NCI-H524 treated with DMSO at 0.1 percent for 48 hours (cell line): Measurements from ENCODE around the gene VAT1L.

ENCODE experiments used
- DNase-seq: peaks from one replicate; lab custom pipeline; 2025; lab: John Stamatoyannopoulos, UW

The VAT1L gene

GRCh38 chr16:77869997-77870813 lies 81.8 kb downstream of the VAT1L start:
- DNase-seq = no peak

GRCh38 chr16:77871932-77872331 lies 83.6 kb downstream of the VAT1L start:
- no peak for DNase-seq

DNA sequence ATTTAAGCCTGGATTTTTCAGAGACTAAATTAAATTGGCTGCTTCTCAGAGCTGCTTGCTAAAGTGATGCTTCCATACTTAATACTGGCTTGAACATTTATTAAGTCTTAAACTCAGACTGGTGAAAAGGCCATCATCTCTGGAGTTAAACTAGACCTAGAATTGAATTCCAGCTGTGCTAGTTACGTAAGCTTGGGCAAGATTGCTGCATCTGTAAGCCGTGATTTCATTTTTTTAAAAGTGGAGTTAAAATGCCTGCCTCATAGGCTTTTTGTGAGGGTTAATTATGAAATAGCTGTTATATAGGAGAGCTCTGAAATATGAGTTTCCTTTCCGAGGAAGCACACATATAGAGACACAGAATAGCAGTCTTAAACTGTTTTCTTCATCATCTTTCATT lies 84.7 kb downstream of the VAT1L start:
- DNase-seq = no peak

- no peak for DNase-seq
Observed at GRCh38 chr16:77874347-77874746, 86.0 kb downstream of the VAT1L start.

GRCh38 chr16:77876776-77877175 lies 88.4 kb downstream of the VAT1L start:
- DNase-seq = no peak

GRCh38 chr16:77877712-77878347 lies 89.5 kb downstream of the VAT1L start:
- no peak for DNase-seq

DNA sequence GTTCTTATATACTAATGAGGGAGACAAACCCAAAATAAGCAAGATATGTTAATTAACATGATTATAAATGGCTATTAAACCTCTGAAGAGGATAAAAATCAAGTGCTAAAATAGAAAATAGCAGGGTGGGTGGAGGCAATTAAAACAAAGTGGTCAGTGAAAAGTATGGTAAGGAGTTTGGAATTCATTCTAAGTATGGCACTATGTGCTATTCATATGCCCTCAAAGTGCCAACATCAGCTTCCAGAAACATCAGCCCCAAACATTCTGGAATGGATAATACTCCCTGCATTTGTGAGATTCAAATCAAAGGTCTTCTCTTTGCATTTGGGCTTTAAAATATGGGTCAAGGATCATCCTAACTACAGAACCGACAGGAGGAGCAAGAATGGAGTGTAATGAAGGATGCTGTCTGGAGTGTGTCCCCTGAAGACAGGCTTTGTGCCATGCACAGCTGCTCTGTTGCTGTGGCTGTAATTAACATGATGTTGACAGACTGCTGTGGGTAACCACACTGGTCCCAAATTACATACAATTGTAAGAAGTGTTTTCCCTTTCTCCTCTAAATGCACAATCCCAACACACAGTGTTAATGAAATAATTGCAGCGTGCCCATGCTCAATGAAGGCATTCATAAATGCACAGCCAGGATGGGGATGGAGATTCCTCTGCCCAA lies 93.1 kb downstream of the VAT1L start:
- DNase-seq = no peak

DNA sequence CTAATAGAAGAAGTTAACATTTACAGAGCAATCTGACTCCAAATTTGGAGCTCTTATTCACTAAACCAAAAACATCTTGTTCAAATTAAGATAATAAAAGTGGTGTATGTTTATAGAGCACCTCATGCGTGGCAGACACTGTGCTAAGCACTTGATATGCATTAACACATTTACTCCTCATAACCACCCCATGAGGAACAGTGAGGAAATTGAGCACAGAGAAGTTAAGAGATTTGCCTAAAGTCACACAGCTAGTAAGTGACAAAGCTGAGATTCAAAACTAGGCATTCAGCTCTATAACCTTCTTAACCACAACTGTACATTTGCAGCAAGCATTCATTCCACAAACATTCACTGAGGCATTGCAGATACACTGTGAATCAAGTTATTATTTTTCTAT lies 94.0 kb downstream of the VAT1L start:
- no peak for DNase-seq

DNA sequence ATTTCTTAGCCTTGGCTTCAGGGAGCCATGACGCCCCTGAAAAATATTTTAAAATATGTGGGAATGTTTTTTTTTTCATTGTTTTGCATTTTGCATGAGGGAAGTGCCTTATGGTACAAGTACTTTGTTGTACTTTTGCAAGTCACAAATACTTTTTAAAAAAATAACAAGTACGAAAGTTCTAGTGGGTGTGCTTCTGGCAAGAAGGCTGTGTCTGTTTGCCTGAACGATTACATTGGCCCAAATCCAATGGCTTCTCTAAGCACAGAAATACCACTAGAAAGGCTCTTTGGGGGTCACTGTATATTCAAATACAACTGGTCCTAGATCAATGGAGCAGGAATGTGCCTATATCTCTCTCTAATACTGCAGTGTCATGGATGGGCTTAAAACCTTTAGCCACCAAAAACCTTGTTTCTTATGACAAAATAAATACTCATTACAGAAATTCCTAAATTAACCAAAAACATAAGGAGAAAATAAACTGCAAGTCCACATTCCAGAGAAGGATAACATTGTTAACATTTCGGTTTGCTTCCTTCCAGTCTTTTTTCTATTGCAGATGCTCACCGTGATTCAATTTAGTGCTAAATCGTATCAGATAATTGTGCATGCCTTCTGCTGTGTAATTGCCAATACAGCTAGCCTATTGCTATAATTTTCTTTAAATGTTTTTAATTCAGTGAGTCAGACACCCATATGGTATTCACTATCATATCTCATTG lies 97.4 kb downstream of the VAT1L start:
- no peak for DNase-seq

- DNase-seq = no peak
Observed at GRCh38 chr16:77888871-77889270, 100.5 kb downstream of the VAT1L start.

- DNase-seq = no peak
Observed at GRCh38 chr16:77890075-77890474, 101.7 kb downstream of the VAT1L start.

DNA sequence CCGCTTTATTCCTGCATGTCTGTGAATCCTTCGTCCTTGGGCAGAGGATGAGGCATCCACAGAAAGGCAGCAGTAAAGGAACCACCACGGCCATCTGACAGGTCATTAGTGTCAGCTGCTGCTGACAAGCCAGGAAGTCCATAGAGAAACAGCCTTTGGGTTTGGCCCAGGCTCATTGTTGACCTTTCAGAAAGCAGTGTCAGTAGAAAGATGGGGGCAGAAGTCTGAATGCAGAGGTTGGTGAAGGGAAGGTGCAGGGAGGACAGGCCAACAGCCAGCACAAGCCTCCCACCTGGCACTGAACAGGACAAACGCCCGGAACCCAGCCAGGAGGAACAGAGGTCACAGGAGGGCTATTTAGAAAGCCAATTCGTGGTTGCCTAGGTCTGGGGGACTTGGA lies 105.8 kb downstream of the VAT1L start:
- DNase-seq = no peak

DNA sequence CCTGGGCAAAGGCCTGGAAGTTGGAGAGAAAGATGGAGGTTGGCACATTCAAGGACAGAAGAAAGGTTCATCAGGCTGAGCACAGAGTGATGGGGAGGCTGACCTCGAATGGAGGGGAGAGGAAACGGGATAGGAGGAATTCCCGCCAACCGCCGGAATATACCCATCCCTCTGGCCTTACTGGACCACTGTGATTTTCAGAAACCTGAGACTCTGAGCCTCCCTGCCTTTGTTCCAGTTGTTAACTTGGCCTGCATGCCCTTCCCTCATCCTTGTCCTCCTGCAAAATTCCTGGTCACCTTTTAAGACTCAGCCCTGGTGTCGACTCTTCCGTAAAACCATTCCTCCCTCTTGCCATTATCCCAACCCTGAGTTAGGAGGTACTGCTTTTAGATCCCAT lies 107.6 kb downstream of the VAT1L start:
- no peak for DNase-seq

DNA sequence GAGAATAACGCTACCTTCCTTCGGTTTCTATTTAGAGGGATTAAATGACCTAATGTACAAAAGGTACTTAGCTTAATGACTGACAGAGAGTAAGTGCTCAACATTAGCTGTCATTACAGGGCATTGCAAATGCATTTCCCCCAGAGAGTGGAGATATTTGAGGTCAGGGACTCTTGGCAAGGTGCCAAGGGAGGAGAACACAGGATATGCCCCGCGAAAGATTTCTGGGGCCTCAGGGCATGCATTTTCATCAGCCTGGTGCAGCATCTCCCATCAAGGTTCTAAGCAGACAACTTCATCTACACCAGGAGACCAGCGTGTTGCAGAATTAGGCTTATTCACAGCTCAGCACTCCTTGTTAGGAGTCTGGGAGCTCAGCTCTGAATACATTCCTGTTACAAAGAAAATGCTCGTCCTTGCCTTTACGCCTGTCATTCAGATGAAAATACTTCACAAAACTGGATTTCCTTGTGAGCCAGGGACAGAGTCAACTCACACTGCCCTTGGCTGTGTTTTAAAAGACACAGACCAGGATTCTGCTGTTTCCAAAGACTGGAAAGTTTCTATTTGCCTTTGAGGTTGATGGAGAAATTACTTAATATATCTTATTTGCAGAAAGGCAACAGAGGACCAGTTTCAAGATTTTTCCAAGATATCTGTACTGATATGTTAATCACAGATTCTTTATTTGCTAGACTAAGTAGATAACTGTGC lies 108.2 kb downstream of the VAT1L start:
- DNase-seq = no peak

GRCh38 chr16:77897129-77897437 lies 108.7 kb downstream of the VAT1L start:
- DNase-seq = no peak

DNA sequence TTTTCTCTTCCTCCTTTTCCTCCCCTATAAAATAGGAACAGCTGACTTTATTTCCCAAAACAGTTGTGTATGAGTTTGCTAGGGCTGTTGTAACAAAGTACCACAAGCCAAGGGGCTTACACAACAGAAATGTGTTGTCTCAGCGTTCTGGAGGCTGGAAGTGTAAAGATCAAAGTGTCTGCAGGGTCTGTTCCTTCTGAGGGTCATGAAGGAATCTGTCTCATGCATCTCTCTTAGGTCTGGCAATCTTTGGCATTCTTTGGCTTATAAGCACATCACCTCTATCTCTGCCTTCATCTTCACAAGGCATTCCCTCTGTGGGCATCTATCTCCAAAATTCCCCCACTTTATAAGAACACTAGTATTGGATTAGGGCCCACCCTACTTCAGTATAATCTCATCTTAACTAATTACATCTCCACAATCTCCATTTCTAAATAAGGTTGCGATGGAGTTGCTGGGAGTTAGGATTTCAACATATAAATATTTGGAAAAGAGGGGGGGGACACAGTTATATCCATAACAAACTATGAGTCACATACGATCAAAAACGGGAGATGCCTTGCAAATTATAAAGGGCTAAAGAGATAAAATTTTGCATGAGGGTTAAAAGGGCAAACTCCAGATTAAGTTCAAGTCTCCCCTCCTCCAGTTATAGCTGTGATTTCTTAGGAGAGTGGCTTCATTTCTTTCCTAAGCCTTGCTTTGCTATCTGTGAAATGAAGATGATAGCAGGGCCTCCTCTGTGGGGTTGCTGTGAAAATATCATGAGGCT lies 109.7 kb downstream of the VAT1L start:
- DNase-seq = no peak

DNA sequence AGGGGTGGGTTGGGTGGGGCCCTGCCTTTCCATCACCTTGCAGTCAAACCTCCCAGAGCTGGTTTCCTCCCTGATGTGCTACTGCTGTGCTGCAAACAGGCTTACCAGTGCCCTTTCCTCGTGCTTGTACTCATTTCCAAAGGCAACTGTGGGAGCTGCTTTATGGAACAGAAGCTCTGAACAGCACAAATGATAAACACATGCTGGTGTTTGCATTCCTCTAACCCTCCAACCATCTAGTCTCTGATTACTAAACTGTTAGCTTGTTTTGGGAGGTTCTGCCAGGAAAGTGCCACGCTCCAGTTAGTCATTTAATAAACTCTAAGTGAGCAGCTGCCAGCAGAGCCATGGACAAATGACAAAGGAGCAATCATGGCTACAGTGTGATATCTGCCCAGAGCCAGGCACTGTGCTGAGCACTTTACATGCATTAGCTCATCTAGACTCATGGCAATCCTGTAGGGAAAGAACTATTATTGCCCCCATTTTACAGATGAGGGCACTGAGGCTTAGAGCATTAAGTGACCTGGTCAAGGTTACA lies 110.4 kb downstream of the VAT1L start:
- no peak for DNase-seq

- DNase-seq = no peak
Observed at GRCh38 chr16:77899416-77899815, 111.1 kb downstream of the VAT1L start.

- DNase-seq = no peak
Observed at GRCh38 chr16:77905374-77905920, 117.1 kb downstream of the VAT1L start.

DNA sequence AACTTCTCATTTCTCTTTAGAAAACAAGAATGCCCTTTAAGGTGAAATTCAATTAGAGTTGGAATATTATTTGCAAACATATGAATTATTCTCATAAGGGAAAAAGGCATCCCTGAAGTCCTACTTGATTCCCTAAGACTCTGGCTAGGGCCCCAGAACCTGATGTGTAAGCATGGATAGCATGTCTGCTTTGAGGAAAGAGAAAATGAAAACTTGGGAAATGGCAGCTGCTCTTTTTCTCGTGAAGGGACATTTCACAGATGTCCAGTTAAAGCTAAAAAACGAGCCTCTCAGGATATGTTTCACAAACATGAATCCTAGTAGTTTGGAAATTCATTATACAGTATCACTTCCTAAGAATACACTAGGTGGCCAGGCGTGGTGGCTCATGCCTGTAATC lies 121.7 kb downstream of the VAT1L start:
- DNase-seq = no peak

DNA sequence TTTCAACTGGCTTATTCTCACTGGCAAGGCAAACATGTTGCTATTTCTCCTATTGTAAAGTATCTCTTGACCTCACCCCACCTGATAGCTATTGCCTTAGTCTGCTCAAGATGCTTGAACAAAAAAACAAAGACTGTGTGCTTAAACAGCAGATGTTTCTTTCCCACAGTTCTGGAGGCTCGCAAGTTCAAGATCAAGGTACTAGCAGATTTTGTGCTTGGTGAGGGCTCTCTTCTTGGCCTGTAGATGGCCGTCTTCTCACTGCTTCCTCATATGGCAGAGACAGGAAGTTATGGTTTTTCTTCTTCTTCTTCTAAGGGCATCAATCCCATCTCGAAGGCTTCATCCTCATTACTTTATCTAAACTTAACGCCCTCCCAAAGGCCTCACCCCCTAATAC lies 124.3 kb downstream of the VAT1L start:
- no peak for DNase-seq
